Esophagus squamous epithelium (tissue), 5 donors: ENCODE results near the gene ARHGDIA. TPM values are rescaled to one million over a fixed set of nuclear protein-coding genes. Genes with fewer than 3 reads are reported as not detected.

Source experiments
- DNase-seq: peaks from one replicate; lab custom pipeline; 2025; lab: John Stamatoyannopoulos, UW
- H3K27ac ChIP-seq, 4 donors: fragments of 200-600 bp; sonication (generic); one replicate each; pipeline ENCODE4 v1.5.1; 2016 to 2019; ENCODE audit warnings: mild to moderate bottlenecking in 1 of 4
- H3K27me3 ChIP-seq, 4 donors: fragments of 200-600 bp; sonication (generic); 1 replicate in 3 of 4; 2 replicates in 1 of 4; pipeline versions ENCODE4 v1.5.1 to v1.6.0; 2017 to 2021; ENCODE audit warnings: antibody characterized with exemption in 1 of 4
- H3K36me3 ChIP-seq, 3 donors: fragments of 200-600 bp; sonication (generic); one replicate each; pipeline ENCODE4 v1.5.1; 2016 to 2019
- H3K4me1 ChIP-seq, 3 donors: fragments of 200-600 bp; sonication (generic); one replicate each; pipeline ENCODE4 v1.5.1; 2017 to 2019
- H3K4me3 ChIP-seq, 4 donors: fragments of 200-600 bp; sonication (generic); 1 replicate in 3 of 4; 2 replicates in 1 of 4; pipeline ENCODE4 v1.5.1; 2016 to 2019; ENCODE audit warnings: mild to moderate bottlenecking in 2 of 4, moderate library complexity in 1 of 4
- H3K9me3 ChIP-seq, 3 donors: fragments of 200-600 bp; sonication (generic); one replicate each; pipeline ENCODE4 v1.5.1; 2016 to 2019
- CTCF ChIP-seq, 6 experiments: fragments of 450-650 bp in 4 of 6; fragments of 200-600 bp in 2 of 6; sonication (generic) in 2 of 6; IDR thresholded peaks; one replicate each; pipeline ENCODE4 v1.5.1; 2016 to 2019; ENCODE audit warnings: antibody characterized with exemption in 6 of 6, mild to moderate bottlenecking in 4 of 6, moderate library complexity in 4 of 6
- POLR2A ChIP-seq, 4 donors: fragments of 450-650 bp; IDR thresholded peaks; one replicate each; pipeline ENCODE4 v1.6.1; 2017; ENCODE audit warnings: antibody characterized with exemption in 4 of 4, mild to moderate bottlenecking in 4 of 4, moderate library complexity in 3 of 4
- WGBS, 2 donors: methylation state at CpG; one replicate each; pipeline ENCODE4 v1.1.5; 2018; 5-methylcytosine and 5-hydroxymethylcytosine counted together
- intact Hi-C: fragments of 100-400 bp; cut with DNase I; formaldehyde crosslinking; loops from one replicate; pipeline ENCODE4 v1.15.0; 2022
- total RNA-seq, 4 donors: library from RNA; depleted of rRNA; stranded (reverse); fragments of >200 nt; gene quantifications; one replicate each; pipeline ENCODE4 v1.1.0, GENCODE V29; 2016
- donor health status: DM: yes; HTN: yes; CAD: no.

Gene ARHGDIA
- total RNA-seq, 4 donors from 2014 or later = 166 to 239 (median 176) TPM

- 91 to 93% methylated on average over 12 of the region's 12 CpGs for WGBS, 2 donors
- no peak overlapping the region for H3K27ac ChIP-seq
- TF ChIP-seq POLR2A (IDR thresholded peaks at IDR 0.05) = no peak
- TF ChIP-seq CTCF (IDR thresholded peaks at IDR 0.05) = no peak
Measured at GRCh38 chr17:81849457-81849856, 21.7 kb downstream of the ARHGDIA start.

GRCh38 chr17:81846743-81847689, 24.1 kb downstream of the ARHGDIA start:
- no peaks in the 10 kb centered on the region for H3K27me3 ChIP-seq
- no peak for DNase-seq

More at GRCh38 chr17:81849457-81849856, 21.7 kb downstream of the ARHGDIA start:
- Histone ChIP-seq H3K9me3 (no peaks in the 10 kb centered on the region), H3K4me3 (no peak overlapping the region), H3K4me1 (peaks cover 0 to 15% (median 4%) of the 10 kb centered on the region in 3 donors), H3K36me3 (peaks cover 64 to 100% (median 90%) of the 10 kb centered on the region in 3 donors), H3K27me3 (no peaks in the 10 kb centered on the region)
- intact Hi-C loops = no loop called here
- DNase-seq = no peak

GRCh38 chr17:81845881-81846742, 25.0 kb downstream of the ARHGDIA start:
- H3K27ac ChIP-seq = peak overlapping the region in 1 of 4 donors; percentile 21
- H3K4me1 ChIP-seq = peaks cover 15 to 33% (median 17%) of the 10 kb centered on the region in 3 donors
- H3K36me3 ChIP-seq = peaks cover 52 to 90% (median 75%) of the 10 kb centered on the region in 3 donors
- no peak overlapping the region for H3K4me3 ChIP-seq
- intact Hi-C loops = no loop called here
- H3K27me3 ChIP-seq = no peaks in the 10 kb centered on the region
- WGBS, 2 donors = 86% methylated on average over 3 to 15 of the region's 38 CpGs
- no peak for TF ChIP-seq CTCF (IDR thresholded peaks at IDR 0.05)
- TF ChIP-seq POLR2A (IDR thresholded peaks at IDR 0.05) = no peak
- DNase-seq = no peak
- H3K9me3 ChIP-seq = no peaks in the 10 kb centered on the region

More at GRCh38 chr17:81846743-81847689, 24.1 kb downstream of the ARHGDIA start:
- Histone ChIP-seq H3K36me3 (peaks cover 61 to 99% (median 84%) of the 10 kb centered on the region in 3 donors), H3K4me1 (peaks cover 8 to 24% (median 11%) of the 10 kb centered on the region in 3 donors), H3K4me3 (no peak overlapping the region), H3K9me3 (no peaks in the 10 kb centered on the region), H3K27ac (peak overlapping the region in 3 of 4 donors; percentile 13 to 29 (median 21))
- TF ChIP-seq POLR2A (IDR thresholded peaks at IDR 0.05) = no peak
- TF ChIP-seq CTCF (IDR thresholded peaks at IDR 0.05) = no peak
- intact Hi-C loops = no loop called here
- WGBS, 2 donors = 83 to 89% methylated on average over 14 to 16 of the region's 24 CpGs

GRCh38 chr17:81845361-81845760, 25.8 kb downstream of the ARHGDIA start:
- intact Hi-C loops = no loop called here
- Histone ChIP-seq H3K27me3 (no peaks in the 10 kb centered on the region), H3K4me3 (no peak overlapping the region), H3K36me3 (peaks cover 52 to 82% (median 68%) of the 10 kb centered on the region in 3 donors), H3K9me3 (no peaks in the 10 kb centered on the region), H3K27ac (no peak overlapping the region), H3K4me1 (peaks cover 18 to 40% (median 19%) of the 10 kb centered on the region in 3 donors)
- WGBS, 2 donors = no CpG with 5 or more reads among the region's 13 CpGs
- TF ChIP-seq POLR2A (IDR thresholded peaks at IDR 0.05) (no peak), CTCF (IDR thresholded peaks at IDR 0.05) (no peak)
- DNase-seq = no peak
